Pancreas (tissue), 10 donors: ENCODE measurements around the gene CEACAM18. TPM values are rescaled to one million over a fixed set of nuclear protein-coding genes. Genes with fewer than 3 reads are reported as not detected.

Experiments used
- ATAC-seq, 4 donors: fragments of 200-7000 bp; cut with Tn5 transposase; one replicate each; pipeline versions ENCODE4 v1.8.0 to v1.9.1; 2020; ENCODE audit warnings: mild to moderate bottlenecking in 4 of 4, moderate library complexity in 4 of 4
- DNase-seq, 6 donors: peaks; one replicate each; pipeline ENCODE4 v3.0.0-alpha.2; 2020
- FAIRE-seq: peaks from 2 replicates; lab custom pipeline; 2012; peaks lifted over from hg19 to GRCh38; lab: Jason Lieb, UNC
- H3K27ac ChIP-seq, 4 donors: fragments of 200-600 bp; sonication (generic); 1 replicate in 3 of 4; 2 replicates in 1 of 4; pipeline versions ENCODE4 v1.5.0 to v1.8.0; 2020
- H3K27me3 ChIP-seq, 4 donors: fragments of 200-600 bp; one replicate each; pipeline ENCODE4 v1.8.0; 2021
- H3K36me3 ChIP-seq, 3 donors: fragments of 200-600 bp; sonication (generic) in 1 of 3; one replicate each; pipeline versions ENCODE4 v1.5.0 to v1.8.0; 2020 to 2021
- H3K4me1 ChIP-seq, 3 donors: fragments of 200-600 bp; one replicate each; pipeline ENCODE4 v1.8.0; 2021
- H3K4me3 ChIP-seq, 4 donors: fragments of 200-600 bp; sonication (generic) in 2 of 4; one replicate each; pipeline versions ENCODE4 v1.5.0 to v1.8.0; 2020 to 2021
- H3K9me3 ChIP-seq, 4 donors: fragments of 200-600 bp; one replicate each; pipeline ENCODE4 v1.8.0; 2021
- CTCF ChIP-seq, 4 donors: fragments of 200-600 bp; sonication (generic) in 3 of 4; IDR thresholded peaks; one replicate each; pipeline versions ENCODE4 v1.5.0 to v1.8.0; 2021; ENCODE audit warnings: antibody characterized with exemption in 4 of 4
- WGBS, 2 donors: extraction: QIAGEN DNeasy Blood & Tissue Kit; methylation state at CpG; one replicate each; pipeline ENCODE4 v1.1.7; 2013; 5-methylcytosine and 5-hydroxymethylcytosine counted together
- intact Hi-C, 3 donors: fragments of 100-400 bp; cut with DNase I; formaldehyde crosslinking; loops; one replicate each; pipeline versions ENCODE4 v1.11.1 to v1.14.2; 2022
- polyA plus RNA-seq, 2 donors: library from polyadenylated mRNA; stranded (reverse); fragments of 200-250 nt; gene quantifications; one replicate each; pipeline ENCODE4 v1.2.3, GENCODE V29; 2013
- total RNA-seq, 6 donors: library from RNA; stranded (reverse); fragmentation: NEBNext Ultra II Directional in 4 of 6; extraction: Animal tissue kit (Norgen Biotek cat#: 25700) in 4 of 6; gene quantifications; one replicate each; pipeline versions ENCODE4 v1.2.1 to v1.2.4, GENCODE V29; 2021 to 2023
- donor health status: healthy with polysubstance abuse.
- donor health status: DM: no; HTN: no; CAD: no; lungs with moderate emphysema.
- donor health status: DM: no; HTN: no; CAD: no.
- donor health status: control.
- donor health status: control.
- donor health status: Bipolar disorder and iron deficiency.
- donor health status: DM: yes; HTN: yes; CAD: no.
- donor health status: DM: no; HTN: no; CAD: no.
- donor health status: DM: no; HTN: no; CAD: no.
- donor health status: DM: yes; HTN: yes; CAD: no.

Gene CEACAM18
- total and polyA plus RNA-seq, 8 donors: not detected

- WGBS, 2 donors: 11% methylated on average over 3 of the region's 3 CpGs
- H3K27ac ChIP-seq: no peak overlapping the region
- H3K9me3 ChIP-seq: no peaks in the 10 kb centered on the region
- H3K36me3 ChIP-seq: no peaks in the 10 kb centered on the region
- intact Hi-C loops: no loop called here
- DNase-seq (no peak), FAIRE-seq (peak; percentile 41), ATAC-seq (peak in 3 of 4 donors; percentile 62 to 78 (median 70))
- TF ChIP-seq CTCF (IDR thresholded peaks at IDR 0.05): peak; percentile 60 to 81 (median 74)
- H3K4me1 ChIP-seq: no peaks in the 10 kb centered on the region
- H3K27me3 ChIP-seq: no peaks in the 10 kb centered on the region
- no peak overlapping the region for H3K4me3 ChIP-seq
Measured at GRCh38 chr19:51514866-51515481, 36.6 kb downstream of the CEACAM18 start.

GRCh38 chr19:51520728-51521127, 42.4 kb downstream of the CEACAM18 start:
- WGBS, 2 donors: 33 to 36% methylated on average over 2 of the region's 2 CpGs

GRCh38 chr19:51521357-51521756, 43.0 kb downstream of the CEACAM18 start:
- H3K9me3 ChIP-seq: no peaks in the 10 kb centered on the region
- H3K27ac ChIP-seq: no peak overlapping the region
- intact Hi-C loops: no loop called here
- H3K4me3 ChIP-seq: no peak overlapping the region
- WGBS, 2 donors: 52 to 72% methylated on average over 2 of the region's 2 CpGs
- no peak for FAIRE-seq
- H3K36me3 ChIP-seq: no peaks in the 10 kb centered on the region
- ATAC-seq: no peak
- H3K27me3 ChIP-seq: no peaks in the 10 kb centered on the region
- no peaks in the 10 kb centered on the region for H3K4me1 ChIP-seq
- no peak for TF ChIP-seq CTCF (IDR thresholded peaks at IDR 0.05)
- DNase-seq: no peak

More at GRCh38 chr19:51520728-51521127, 42.4 kb downstream of the CEACAM18 start:
- H3K9me3 ChIP-seq: no peaks in the 10 kb centered on the region
- H3K27me3 ChIP-seq: no peaks in the 10 kb centered on the region
- no peak for TF ChIP-seq CTCF (IDR thresholded peaks at IDR 0.05)
- no peak for ATAC-seq
- H3K4me3 ChIP-seq: no peak overlapping the region
- no peaks in the 10 kb centered on the region for H3K36me3 ChIP-seq
- no peaks in the 10 kb centered on the region for H3K4me1 ChIP-seq
- intact Hi-C loops: no loop called here
- no peak for DNase-seq
- no peak for FAIRE-seq
- no peak overlapping the region for H3K27ac ChIP-seq

- no peak for FAIRE-seq
- ATAC-seq: no peak
- WGBS, 2 donors: 34 to 36% methylated on average over 2 of the region's 2 CpGs
- Histone ChIP-seq H3K4me1 (no peaks in the 10 kb centered on the region), H3K4me3 (no peak overlapping the region), H3K27me3 (no peaks in the 10 kb centered on the region), H3K36me3 (no peaks in the 10 kb centered on the region), H3K9me3 (no peaks in the 10 kb centered on the region), H3K27ac (no peak overlapping the region)
- intact Hi-C loops: no loop called here
- no peak for DNase-seq
- no peak for TF ChIP-seq CTCF (IDR thresholded peaks at IDR 0.05)
Measured at GRCh38 chr19:51521781-51522180, 43.4 kb downstream of the CEACAM18 start.

- Histone ChIP-seq H3K36me3 (no peaks in the 10 kb centered on the region), H3K9me3 (no peaks in the 10 kb centered on the region), H3K4me3 (no peak overlapping the region), H3K27ac (no peak overlapping the region), H3K4me1 (no peaks in the 10 kb centered on the region), H3K27me3 (no peaks in the 10 kb centered on the region)
- ATAC-seq (no peak), FAIRE-seq (no peak), DNase-seq (no peak)
- TF ChIP-seq CTCF (IDR thresholded peaks at IDR 0.05): no peak
- intact Hi-C loops: no loop called here
- 55 to 58% methylated on average over 8 of the region's 8 CpGs for WGBS, 2 donors
Measured at GRCh38 chr19:51524666-51525264, 46.4 kb downstream of the CEACAM18 start.
